ENCODE data around the gene CTSH.
A peak's percentile ranks its signal among the peaks of the same experiment; 100 is the strongest.
"Not testable (repeated sequence)": the region's sequence is repeated elsewhere in the genome, so short reads cannot be mapped to it uniquely, and the experiment has no call there.

CTSH gene

DNA sequence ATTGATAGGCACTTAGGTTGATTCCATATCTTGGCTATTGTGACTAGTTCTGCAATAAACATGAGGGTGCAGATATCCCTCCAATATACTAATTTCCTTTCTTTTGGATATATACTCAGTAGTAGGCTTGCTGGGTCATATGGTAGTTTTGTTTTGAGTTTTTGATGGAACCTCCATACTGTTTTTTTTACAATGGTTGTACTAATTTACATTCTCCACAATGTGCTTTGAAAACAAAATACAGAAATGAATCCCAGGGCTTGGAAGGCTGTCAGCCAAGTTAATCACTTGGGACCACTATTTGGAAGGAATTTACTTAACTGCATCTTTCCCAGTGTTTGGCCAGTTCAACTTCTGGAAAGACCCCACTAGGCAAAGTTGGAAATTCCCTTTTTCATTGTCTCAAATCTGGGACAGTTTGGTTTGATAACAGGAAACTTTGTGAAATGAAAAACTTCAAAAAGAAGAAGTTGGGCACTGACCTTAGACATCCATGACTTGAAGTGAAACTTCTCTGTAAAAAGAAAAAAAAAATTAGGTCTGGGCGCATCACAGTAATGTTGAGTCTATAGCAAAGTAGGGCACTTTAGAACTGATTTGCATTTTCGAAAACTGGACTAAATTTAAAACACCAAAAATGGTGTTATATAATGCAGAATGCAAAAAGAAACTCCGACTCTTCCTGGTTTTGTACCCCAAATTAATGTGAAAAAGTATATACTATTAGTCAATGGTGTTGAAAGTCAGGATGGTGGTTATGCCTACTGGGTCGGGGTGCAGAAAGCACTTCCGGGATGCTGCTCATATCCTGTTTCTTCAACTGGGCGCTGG lies 6.0 kb downstream of the CTSH start:
- no peak for DNase-seq

DNA sequence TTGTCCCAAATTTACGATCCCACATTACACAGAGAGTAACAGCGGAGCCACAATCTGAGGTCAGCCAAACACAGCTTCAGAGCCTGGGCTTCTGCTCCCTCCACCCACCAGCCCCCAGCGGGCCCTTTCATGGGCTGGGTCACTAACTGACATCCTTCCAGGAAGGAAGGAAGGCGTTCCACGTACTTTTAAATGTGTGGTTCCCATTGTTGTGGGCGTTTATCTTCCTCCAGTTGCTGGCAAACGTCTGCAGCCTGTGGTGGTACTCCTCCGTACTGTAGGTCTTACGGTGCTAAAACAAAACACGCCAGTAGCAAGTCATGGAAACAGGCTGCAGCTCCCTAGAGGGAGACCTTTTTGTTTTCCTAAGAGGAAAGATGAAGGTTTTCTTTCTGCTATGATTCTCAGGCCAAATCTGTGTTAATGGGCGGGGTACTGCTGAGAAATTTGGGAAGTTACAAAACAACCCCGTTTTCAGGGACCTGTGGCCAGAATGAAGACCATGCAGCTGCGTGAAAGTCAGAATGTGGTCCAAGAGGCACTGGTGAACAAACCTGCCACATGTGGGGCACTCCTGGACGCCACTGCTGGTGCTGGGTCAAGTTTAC lies 7.6 kb downstream of the CTSH start:
- DNase-seq: no peak

DNA sequence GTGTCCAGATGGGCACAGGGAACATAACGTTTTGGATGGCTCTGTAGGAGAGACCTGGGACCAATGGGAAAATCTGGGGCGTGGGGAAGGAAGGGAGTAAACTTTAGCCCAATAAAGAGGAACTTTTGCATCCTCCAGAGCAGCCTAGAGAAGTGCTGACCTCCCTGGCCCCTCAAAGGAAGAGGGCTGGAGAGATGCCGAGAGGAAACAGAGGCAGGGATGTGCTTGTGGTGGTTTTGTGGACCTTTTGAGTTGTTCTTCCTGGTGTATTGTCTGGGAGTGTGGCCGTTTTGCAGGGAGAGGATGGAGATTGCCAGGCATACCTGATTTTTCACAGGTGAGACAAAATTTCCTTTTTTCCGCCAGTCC lies 10.2 kb downstream of the CTSH start:
- no peak for DNase-seq

DNA sequence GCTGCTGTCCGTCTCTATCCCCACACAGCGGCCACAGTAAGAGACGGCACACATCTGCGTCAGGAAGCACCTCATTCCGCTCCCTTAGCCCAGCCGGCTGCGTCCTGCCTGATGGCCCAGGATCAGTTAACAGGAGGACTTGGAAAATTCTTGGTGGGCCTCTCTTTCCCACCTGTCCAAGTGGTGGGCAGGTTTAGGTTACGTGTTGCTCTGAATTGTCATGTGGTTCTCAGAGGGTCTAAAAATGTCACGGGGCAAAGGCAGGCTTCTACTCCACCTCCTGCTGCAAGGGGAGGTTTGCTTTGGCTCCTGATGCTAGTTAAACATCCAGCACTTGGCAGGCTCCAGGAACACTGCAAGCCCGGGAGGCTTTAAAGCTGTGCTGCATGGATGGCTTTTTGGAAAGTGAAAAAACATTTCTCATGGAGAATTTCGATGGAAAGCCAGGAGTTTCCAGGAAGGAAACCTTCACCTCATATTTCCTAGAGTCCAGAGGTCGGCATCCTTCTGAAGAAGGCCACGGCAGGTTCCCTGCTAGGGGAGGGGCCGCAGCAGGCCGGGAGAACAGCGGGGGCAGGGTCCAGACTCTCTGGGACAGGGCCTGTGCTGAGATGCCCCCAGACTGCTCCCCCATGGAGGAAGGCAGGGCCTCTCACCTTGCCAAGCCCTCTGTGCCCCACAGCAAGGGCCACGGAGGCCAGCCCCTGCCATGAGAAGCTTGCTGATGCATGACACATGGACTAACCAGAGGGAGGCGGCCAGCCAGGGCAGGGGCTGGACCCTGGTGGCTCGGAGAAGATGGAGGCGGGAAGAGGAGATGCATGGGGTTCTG lies 10.8 kb downstream of the CTSH start:
- DNase-seq: no peak

DNA sequence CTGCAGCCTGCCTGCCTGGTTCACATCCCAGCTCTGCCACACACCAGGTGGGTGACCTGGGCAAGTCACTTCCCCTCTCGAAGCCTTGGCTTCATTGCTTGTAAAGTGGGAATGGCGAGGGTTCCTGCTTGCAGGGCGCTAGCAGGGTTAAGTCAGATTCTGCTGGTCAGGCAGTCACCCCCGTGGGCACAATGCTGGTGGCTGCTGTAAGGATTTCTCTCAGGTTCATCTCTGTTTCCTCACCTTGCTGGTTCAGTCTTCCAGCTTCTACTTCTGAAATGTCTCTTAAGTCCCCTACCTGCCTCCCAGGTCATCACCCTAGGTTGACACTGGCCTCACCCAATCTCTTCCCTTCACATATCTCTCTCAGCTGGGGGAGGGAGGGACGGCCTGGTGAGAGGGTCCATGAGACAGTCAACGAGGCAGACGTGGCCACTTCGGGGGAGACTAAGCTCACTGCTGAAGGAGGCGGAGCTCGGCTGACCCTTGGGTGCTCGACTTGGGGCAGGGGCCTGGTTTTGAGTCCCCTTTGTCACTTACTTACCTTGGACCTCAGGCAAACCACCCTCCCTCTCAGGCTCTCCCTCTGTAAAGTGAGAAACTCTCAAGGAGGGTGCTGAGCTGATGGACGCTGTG lies 11.5 kb downstream of the CTSH start:
- DNase-seq: no peak

DNA sequence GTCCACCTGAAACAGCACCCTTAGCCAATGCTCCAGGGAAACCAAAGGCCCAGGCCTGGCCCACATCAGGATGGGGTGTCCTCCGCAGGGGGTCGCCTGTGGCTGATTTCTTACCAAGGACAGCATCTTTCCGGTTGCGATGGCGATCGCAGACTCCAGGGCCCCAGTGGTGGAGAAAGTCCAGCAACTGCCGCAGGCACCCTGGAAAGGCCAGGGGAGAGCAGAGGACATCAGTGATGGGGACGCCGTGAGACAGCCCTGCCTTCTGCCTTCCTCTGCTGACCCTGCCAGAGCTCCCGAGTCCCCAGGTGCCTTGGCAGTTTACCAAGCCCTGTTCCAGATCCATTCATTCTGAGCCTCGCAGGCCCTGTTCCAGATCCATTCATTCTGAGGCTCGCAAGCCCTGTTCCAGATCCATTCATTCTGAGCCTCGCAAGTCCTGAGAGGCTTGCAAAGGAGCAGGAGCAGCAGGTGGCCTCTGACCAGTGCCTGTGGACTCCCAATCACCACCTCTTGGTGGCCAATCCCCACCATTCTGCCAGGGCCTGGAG lies 12.5 kb downstream of the CTSH start:
- DNase-seq: no peak

DNA sequence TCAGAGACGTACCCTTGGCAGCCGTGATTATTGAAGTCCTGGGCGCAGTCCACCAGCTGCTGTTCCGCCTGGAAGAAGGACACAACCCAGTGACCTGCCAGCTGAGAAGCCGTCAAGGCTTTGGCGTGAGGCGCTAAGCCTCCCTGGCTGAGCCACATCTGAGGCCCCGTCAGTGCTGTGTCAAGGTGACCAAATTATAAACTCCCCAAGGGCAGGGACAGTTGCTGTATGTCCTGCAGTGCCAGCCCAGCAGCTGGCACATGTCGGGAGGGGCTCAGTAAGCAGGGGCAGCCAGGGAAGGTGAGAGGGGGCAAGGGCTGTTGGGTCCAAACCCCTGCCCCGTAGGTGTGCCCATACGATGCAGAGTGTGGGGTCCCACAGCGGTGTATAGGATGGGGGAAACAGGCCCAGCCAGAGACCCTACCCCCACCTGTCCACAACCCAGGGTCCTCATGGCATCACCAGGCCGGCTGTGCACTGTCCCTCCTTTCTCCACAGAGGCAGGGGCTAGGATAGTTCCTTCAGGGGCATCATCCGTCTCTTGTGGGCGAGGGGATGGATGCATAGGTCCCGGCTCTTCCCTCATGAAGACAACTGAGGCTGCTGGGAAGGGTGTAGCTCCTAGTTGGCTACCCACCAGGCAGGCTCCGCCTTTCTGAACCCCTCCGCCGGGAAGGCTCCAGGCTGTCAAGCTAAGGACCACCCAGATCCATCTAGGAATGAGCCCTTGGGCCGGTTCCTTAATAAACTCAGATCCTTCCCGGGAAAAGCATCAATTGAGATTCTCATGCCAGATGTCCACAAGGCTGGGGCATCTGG lies 13.2 kb downstream of the CTSH start:
- DNase-seq: no peak

DNA sequence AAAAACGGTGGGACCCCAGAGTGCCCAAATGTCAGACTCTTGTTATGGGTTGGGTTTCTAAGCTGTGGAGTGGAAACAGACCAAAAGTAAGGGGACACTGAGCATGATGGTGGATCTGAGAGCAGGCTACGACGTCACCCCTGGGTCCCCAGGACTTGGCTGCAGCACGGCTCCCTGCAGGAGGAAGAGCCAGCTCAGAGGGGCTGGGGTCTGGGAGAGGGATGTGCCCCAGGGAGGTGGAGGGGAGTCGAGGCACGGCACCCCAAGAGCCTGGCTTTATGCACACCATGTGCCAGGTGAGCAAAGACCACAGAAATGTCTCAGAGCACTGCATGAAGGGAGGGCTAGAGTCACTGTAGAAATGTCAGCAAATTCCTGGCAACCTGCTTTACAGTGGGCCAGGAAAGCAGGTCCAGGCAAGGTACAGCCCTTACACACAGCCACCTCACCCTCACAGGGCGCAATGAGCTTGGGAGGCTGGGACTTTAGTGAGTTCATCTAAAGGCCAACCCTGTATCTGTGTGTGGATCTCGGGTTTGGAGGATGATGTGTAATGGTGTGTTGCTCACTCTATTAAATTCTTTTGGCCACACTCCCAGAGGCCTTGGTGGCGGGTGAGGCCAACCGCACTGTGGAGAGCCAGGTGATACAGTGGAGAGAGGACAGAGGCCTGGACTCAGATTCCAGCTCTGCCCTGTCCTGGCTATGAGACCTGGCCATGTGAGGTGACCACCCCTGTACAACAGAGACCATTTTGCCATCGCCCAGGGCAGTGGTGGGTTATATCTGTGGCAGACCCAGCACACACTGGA lies 14.1 kb downstream of the CTSH start:
- DNase-seq: peak; percentile 55

DNA sequence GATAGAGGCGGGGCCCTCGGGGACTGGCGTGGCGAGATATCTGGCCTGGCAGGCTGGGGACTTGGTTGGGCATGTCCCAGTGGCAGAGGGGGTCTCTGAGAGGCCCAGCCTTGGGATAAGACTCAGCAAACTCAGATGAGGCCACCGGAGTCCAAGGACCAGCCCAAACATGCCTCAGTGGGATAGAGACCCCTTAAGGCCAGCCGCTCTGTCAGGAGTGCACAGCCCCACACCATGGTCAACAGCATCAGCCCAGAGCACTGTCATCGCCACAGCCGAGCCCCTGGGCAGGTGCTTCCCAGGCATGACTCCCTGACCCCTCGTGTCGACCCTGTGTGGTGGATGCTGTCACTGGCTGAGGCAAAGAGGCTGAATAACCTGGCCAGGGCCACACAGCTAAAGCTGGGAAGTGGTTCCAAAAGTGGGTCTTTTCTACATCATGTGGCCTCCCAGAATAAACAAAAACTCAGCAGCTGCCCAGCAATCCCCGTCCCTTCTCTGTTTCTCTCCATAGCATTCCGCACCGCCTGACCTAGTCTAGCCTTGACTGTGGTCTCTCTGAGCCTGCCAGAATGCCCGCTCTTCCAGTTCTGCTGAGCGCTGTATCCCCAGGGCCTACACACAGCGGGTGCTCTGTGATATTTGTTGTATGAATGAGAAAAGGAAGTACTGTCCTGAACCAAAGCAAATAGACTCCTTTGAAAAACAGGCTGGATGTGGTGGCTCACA lies 15.1 kb downstream of the CTSH start:
- DNase-seq: no peak

DNA sequence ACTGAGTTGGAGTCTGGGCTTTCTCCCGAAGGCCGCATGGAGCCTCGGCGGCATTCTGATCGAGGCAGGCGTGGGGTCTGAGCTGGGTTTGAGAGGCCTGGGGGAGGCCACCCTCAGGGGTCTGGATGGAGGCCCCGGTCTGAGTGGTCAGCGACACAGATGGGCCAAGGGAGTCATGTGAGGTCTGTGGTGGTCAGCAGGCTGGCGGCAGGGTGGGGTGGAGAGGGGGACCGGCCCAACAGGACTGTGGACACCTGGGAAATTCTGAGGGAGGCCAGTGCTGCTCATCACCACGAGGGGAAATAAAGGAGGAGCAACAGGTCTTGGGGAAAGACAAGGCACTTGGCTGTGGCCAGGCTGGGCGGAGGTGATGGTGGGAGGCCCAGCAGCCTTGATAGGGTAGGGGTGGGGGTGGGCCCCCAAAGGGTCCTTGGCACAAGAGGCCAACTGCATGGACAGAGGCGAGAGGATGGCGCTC lies 16.2 kb downstream of the CTSH start:
- DNase-seq: no peak

DNA sequence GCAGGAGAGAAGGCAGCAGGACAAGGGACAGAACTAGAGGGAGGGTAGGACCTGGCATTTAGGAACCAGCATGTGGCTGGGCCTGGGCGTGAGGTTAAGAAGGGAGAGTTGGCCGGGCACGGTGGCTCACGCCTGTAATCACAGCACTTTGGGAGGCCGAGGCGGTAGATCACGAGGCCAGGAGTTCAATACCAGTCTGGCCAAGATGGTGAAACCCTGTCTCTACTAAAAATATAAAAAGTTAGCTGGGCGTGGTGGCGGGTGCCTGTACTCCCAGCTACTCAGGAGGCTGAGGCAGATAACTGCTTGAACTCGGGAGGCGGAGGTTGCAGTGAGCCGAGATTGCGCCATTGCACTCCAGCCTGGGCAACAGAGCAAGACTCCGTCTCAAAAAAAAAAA lies 16.7 kb downstream of the CTSH start:
- not testable (repeated sequence) for DNase-seq

DNA sequence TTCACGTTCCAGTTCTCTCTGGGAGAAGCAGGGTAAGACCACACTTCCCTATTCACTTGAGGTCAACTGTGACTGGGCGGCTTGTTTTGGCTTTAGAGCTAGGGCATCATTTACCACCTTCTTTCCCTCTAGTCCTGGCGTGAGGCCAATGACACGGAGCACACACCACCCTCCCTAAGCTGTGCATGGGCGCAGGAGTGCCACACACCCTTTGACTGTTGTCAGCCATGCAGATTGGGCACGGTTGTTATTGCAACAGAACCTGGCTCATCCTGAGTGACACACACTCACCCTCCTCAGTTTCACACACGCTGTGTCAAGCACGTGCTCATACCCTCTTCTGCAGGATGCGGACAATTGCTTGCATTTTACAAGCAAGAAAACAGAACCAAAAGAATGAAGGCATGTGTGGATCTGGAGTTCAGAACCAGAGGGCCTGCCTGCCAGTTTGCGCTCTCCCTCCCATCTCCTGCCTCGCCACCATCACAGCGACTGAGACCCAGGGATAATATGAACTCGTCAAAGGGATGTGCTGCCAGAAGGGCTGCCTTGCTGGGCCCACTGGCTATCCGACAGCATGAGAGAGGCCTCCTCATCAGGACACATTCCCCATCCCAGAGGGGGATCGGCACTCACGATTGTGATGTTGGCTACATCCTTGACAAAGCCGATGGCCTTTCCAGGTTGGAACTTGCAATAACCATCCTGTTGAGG lies 17.6 kb downstream of the CTSH start:
- no peak for DNase-seq

DNA sequence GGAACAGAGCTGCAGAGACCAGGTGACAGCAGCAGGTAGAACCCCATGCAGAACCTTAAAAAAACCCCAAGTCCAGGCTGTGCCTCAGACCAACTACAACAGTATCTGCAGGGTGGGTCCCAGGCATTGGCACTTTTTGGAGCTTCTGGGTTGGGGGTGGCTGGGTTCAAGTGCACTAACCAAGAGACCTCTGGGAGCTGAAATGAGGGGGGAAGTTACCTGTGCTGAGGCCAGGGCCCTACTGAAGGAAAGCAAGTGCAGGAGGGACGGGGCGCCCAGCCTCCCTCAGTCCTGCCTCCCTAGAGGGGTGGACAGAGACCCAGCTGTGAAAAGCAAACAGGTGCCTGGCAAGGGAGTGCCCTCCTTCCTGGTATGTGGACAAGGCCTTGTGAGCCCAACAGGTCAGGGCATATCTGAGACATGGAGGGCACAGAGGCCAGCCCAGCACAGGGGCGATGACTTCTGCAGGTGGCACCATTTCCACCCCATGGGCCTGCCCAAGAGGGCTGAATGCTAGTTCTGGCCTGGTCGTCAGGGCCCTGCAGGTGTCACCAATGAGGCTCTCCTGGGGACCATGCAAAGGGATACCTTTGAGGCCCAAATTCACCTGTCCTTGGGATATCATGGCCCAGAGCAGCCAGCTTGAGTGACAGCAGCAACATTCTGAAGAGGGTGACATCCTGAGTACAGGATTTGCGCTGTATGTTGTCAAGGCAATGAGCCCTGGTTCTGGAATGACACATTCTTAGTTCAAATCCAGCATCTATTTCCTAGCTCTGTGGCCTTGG lies 18.7 kb downstream of the CTSH start:
- DNase-seq: no peak

DNA sequence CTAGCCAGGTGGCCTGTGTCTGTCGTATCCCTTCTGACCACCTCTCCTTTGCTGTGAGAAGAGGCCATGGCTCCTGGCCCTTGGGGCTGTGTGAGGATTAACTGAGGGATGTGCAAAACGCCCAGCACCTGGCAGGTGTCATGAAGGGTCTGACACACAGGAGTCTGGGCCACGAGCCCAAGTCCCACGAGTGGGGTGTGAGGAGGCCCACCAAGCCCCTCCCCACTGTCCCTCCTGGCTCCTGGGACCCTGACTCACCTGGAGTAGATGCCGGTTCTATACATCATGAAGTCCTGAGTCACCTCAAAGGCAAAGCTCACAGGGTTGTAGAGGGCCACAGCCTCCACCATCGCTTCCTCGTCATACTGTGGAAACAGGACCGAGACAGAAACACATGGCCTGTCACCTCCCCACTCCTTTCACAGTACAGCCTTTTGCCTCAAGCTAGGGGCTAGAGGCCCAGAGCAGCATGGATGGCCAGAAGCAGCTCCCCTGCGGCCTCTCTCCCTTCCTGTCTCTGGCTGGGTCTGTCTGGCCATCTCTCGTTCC lies 19.7 kb downstream of the CTSH start:
- no peak for DNase-seq

DNA sequence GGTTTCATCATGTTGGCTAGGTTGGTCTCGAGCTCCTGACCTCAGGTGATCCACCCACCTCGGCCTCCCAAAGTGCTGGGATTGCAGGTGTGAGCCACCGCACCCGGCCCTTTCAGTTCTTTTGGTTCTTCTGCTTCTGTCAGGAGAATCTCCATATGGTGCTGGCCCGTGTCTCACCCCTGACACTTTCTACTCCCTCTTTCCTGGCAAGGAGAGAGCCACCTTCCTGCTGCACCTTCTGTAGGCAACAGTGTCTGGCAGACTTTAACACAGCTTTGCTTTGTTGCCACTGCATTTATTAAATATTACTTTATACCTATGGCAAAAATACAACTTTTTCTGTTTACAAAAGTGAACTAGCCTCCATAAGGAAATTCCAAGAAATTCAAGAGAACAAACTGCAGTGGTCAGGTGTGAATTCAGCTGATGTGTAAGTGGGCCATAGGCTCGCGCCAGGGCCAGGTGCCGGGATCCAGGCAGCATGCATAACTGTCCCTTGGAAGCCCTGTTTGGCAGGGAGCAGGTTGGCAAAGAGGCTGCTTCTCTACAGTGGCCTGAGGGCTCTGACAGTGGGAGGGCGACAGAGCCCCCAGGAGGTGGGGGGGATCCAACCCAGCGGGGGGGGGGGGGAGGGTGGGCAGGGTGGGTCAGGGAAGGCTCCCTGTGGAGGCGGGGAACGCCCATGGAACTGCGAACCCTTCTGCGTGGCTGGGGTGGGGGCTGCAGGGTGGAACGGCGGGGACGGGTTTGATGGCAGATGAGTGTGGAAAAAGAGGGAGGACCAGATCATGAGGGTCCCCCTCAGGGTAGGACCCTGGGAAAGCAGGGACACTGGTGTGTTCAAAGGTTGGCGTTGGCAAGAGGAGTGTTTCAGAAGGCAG lies 21.1 kb downstream of the CTSH start:
- no peak for DNase-seq

DNA sequence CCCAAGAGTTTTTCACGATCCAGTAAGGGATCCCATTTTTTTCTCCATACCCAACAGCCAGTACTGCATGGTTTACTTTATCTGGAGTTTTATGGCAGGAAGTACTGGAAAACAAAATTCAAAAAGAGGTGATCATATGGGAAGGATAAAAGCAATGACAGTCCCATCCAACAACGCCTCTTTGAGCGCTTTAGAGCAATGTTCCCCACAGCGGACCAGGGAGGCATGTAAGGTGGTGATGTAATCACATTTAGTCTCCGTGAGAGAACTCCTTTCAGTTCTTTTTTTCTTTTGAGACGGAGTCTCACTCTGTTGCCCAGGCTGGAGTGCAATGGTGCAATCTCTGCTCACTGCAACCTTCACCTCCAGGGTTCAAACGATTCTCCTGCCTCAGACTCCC lies 21.8 kb downstream of the CTSH start:
- no peak for DNase-seq

DNA sequence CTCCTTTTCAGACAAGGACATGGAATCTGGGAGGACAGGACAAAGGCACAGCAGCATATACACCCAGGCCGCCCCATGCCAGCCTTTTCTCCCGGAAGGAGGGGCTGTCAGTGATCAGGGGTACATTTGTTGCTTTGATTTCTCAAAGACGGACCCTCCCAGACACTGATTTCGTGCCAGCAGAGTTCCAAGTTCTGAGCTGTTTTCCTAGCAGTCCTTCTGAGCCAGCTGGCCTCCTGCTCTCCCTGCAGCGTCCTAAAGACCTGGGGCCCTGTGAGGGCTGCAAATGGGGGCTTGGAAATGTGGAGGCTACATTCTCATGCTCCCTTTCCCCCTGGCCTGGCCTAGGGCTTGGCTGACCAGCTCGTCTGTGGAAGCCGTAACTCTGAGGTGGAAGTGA lies 22.3 kb downstream of the CTSH start:
- DNase-seq: no peak

DNA sequence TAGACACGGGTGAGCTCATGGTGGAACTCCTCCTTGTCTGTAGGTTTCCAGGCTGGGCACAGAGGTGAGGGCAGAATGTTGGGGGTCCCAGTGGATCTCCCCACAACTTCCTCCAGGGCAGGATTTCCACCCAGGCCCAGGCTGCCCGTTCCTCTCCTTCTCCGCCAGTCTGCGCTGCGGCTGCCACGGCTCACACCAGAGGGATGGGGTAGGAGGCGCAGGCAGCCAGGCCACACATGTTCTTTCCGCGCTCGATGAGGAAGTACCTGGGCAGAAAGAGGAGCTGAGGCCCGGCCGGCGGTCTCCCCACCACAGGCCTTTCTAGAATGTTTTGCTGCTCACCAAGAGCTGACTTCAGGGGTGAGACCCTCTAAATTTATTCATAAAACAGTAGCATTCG lies 22.9 kb downstream of the CTSH start:
- DNase-seq: no peak
